HG02759 (cell line): ENCODE results near the gene REXO5.
"Not testable (repeated sequence)": the region's sequence is repeated elsewhere in the genome, so short reads cannot be mapped to it uniquely, and the experiment has no call there.

ENCODE experiments used
- ATAC-seq: cut with Tn5 transposase; IDR thresholded peaks from one replicate; pipeline ENCODE4 v1.9.1; 2021; ENCODE audit warnings: mild to moderate bottlenecking, moderate library complexity; ENCODE audit not compliant: unreplicated experiment

REXO5 gene

GRCh38 chr16:20798364-20798763, 8.0 kb upstream of the REXO5 start:
- no peak for ATAC-seq

- ATAC-seq: no peak
Measured at GRCh38 chr16:20799599-20799998, 6.7 kb upstream of the REXO5 start.

DNA sequence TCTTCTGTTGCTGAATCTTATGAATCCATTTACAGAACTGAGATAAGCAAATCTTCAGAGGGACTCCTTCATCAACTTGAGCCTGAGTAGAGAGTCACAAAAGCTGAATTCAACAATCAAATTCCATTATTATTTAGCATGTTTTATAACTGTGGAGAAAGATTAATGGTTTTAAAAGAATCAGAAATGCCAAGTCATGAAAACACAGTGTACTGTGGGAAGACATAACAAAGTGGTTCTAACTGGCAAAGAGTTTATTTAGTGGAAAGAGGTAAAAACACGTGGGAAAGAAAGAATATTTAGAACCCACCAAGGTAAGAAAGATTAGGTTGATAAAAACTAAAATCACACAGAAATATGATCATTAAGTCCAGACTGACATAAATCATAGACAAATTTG, 5.0 kb upstream of the REXO5 start:
- no peak for ATAC-seq

DNA sequence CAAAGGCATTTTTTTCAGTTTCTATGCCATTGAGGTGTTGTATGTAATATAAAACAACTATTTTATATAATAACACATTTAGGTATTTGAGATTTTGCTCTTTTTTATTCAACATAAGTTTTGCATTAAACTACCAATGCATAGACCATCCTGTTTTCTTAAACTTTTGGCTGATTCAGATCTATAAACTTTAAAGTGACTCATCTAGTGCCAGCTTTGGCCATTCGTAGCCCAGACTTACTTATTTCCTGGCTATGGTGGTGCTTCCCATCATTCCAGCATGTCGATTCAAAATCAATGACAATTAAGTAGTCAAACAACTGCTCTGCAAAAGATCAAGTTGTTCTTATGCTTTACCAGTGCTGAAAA, 3.2 kb upstream of the REXO5 start:
- ATAC-seq: no peak

DNA sequence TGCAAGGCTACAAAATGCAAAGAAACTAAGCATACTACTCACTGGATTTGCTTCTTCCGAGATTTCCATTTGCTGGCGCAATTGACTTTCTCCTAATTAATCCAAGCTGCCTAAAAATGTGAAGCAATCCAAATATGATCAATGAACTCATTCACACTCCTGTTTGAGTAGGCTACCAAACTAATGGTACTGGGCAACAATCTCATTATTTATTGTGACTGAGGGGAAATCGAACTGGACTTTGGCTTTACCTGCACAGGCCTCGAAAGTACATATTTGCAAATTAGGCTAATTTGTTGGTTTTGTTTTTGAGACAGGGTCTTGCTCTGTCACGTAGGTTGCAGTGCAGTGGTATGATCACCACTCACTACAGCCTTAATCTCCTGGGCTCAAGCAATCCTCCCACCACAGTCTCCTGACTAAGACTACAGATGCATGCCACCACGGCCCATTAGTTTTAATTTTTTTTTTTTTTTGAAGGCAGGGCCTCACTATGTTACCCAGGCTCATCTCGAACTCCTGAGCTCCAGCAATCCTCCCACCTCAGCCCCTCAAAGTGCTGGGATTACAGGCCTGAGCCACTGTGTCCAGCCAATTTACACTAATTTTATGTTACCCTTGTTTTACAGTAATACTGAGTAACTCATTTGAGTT, 2.6 kb upstream of the REXO5 start:
- no peak for ATAC-seq

GRCh38 chr16:20805684-20806167, 601 bp upstream of the REXO5 start:
- ATAC-seq: not testable (repeated sequence)

- no peak for ATAC-seq
Measured at GRCh38 chr16:20807862-20808261, 1.5 kb downstream of the REXO5 start.

- no peak for ATAC-seq
Measured at GRCh38 chr16:20811889-20812439, 5.6 kb downstream of the REXO5 start.

- no peak for ATAC-seq
Measured at GRCh38 chr16:20812510-20812909, 6.2 kb downstream of the REXO5 start.

GRCh38 chr16:20814784-20815183, 8.5 kb downstream of the REXO5 start:
- no peak for ATAC-seq

- ATAC-seq: no peak
Measured at GRCh38 chr16:20818929-20819585, 12.7 kb downstream of the REXO5 start.

DNA sequence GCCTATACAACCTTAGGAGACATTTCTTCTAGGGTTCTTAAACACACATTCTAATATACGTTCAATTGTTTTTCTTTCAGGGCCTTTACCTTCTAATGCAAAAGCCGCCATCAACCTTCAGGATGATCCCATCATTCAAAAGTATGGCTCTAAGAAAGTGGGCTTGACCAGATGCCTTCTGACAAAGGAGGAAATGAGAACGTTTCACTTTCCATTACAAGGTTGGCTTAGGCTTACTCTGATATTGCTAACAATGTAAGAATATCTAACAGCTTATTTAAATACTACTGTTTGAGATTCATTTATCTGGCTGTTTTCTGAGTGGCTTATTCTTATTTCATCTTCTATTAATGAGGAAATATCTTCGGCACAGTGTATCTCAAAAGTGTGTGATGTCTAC, 15.4 kb downstream of the REXO5 start:
- ATAC-seq: no peak

DNA sequence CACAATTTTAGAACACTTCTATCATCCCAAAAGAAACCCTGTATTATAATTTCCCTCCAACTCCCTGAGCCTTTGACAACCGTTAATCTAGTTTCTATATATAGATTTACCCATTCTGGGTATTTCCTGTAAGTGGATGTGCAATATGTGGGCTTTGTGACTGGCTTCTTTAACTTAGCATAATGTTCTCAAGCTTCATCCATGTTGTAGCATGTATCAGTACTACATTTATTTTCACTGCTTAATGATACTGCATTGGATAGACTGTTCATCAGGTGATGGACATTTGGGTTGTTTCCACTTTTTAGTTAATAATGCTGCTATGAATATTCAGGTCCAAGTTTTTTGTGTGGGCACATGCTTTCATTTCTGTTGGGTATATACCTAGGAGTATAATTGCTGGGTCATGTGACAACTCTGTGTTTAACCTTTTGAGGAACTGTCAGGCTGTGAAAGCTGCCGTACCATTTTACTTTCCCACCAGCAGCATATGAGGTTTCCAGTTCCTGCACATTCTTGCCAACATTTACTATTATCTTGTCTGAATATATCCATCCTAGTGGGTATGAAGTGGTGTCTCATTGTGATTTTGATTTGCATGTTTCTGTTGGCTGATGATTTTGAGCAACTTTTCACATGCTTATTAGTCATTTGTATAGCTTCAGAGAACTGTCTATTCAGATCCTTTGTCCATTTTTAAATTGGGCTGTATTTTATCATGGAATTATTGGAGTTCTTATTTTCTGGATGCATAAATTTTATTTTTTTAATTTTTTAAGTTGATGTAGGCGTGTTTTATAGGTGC, 16.4 kb downstream of the REXO5 start:
- no peak for ATAC-seq

GRCh38 chr16:20826039-20826566, 19.8 kb downstream of the REXO5 start:
- ATAC-seq: no peak

- ATAC-seq: no peak
Measured at GRCh38 chr16:20829536-20829935, 23.2 kb downstream of the REXO5 start.

- ATAC-seq: no peak
Measured at GRCh38 chr16:20830372-20830771, 24.0 kb downstream of the REXO5 start.

DNA sequence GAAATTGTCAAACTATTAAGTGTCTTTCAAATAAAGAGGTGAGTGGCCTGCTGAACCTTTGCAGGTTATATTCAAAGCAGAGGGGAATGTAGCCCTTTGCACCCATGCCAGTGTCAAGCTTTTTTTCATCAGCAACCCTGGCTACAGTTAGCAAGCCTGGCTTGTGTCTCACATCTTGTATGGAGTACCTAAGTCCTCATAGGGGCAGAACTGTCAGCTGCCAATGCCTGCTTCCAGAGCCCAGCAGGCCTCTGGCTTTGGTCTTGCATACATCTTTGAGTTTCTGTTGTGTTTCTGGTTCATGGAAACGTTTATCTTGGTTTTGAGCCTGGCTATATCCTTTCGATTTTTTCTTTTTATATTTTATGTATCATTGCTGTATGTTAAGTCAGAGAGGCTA, 26.8 kb downstream of the REXO5 start:
- no peak for ATAC-seq

- ATAC-seq: no peak
Measured at GRCh38 chr16:20838240-20838639, 31.9 kb downstream of the REXO5 start.

GRCh38 chr16:20839504-20839903, 33.2 kb downstream of the REXO5 start:
- ATAC-seq: no peak

DNA sequence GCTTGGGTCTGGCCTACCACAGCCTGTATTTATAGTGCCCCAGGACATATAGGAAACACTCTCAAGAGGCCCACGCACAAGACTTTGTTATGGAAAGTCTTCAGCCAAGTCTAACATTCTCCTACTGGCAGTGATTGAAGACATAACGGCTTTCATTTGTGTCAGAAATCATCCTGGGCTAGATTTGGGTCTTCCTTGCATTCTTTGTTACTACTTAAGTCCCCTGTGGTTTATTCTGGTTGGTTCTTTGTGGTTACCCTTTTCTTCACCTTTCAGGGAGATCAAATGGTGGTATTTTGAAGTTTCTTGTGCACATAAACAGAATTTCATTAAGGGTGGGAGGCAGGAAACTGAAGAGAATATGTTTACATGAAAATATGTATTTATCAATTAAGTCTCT, 37.7 kb downstream of the REXO5 start:
- no peak for ATAC-seq

- no peak for ATAC-seq
Measured at GRCh38 chr16:20844588-20844987, 38.3 kb downstream of the REXO5 start.
